Keratinocyte (primary cell): ENCODE data around the gene CDRT4. TPM values are rescaled to one million over a fixed set of nuclear protein-coding genes. Genes with fewer than 3 reads are reported as not detected.
A peak's percentile ranks its signal among the peaks of the same experiment; 100 is the strongest.

ENCODE experiments used
- DNase-seq: peaks from one replicate; pipeline ENCODE4 v3.0.0-alpha.2; 2011; ENCODE audit warnings: low read depth, missing footprints, low spot score
- FAIRE-seq: peaks from 2 replicates; lab custom pipeline; 2011; peaks lifted over from hg19 to GRCh38; lab: Jason Lieb, UNC
- H2AFZ ChIP-seq: 2 replicates; pipeline ENCODE4 v1.6.0; 2012; ENCODE audit warnings: low read length, control low read depth, inconsistent platforms; ENCODE audit not compliant: control insufficient read depth
- H3K27ac ChIP-seq: 2 replicates; pipeline ENCODE4 v1.5.1; 2011; ENCODE audit warnings: low read length; ENCODE audit not compliant: control insufficient read depth, insufficient read depth
- H3K27me3 ChIP-seq: 3 replicates; pipeline ENCODE4 v1.6.0; 2011; ENCODE audit warnings: low read length; ENCODE audit not compliant: control insufficient read depth, insufficient read depth; ENCODE audit errors: extremely low read depth
- H3K36me3 ChIP-seq, 2 experiments: 2 replicates in 1 of 2; 3 replicates in 1 of 2; pipeline ENCODE4 v1.5.1; 2011; ENCODE audit warnings: low read length in 2 of 2, mild to moderate bottlenecking in 1 of 2; ENCODE audit not compliant: control insufficient read depth in 2 of 2, insufficient read depth in 2 of 2; ENCODE audit errors: extremely low read depth in 1 of 2
- H3K4me1 ChIP-seq: 3 replicates; pipeline ENCODE4 v1.5.1; 2011; ENCODE audit warnings: low read length; ENCODE audit not compliant: control insufficient read depth, insufficient read depth; ENCODE audit errors: extremely low read depth
- H3K4me2 ChIP-seq: 3 replicates; pipeline ENCODE4 v1.6.0; 2011; ENCODE audit warnings: low read depth, low read length; ENCODE audit not compliant: control insufficient read depth, insufficient read depth; ENCODE audit errors: extremely low read depth
- H3K4me3 ChIP-seq, 3 experiments: fragments of 200-600 bp in 1 of 3; sonication (generic) in 1 of 3; 2 replicates in 2 of 3; 3 replicates in 1 of 3; pipeline ENCODE4 v1.5.1; 2011 to 2016; ENCODE audit warnings: low read length in 3 of 3, mild to moderate bottlenecking in 3 of 3, control low read depth in 2 of 3, inconsistent platforms in 1 of 3, low read depth in 1 of 3, mixed read lengths in 1 of 3, mixed run types in 1 of 3, moderate library complexity in 1 of 3; ENCODE audit not compliant: control insufficient read depth in 2 of 3, insufficient read depth in 2 of 3; ENCODE audit errors: extremely low read depth in 1 of 3
- H3K79me2 ChIP-seq: 2 replicates; pipeline ENCODE4 v1.6.0; 2012; ENCODE audit warnings: low read length; ENCODE audit not compliant: control insufficient read depth, insufficient read depth
- H3K9ac ChIP-seq: 3 replicates; pipeline ENCODE4 v1.6.0; 2011; ENCODE audit warnings: low read length; ENCODE audit not compliant: control insufficient read depth, insufficient read depth; ENCODE audit errors: extremely low read depth
- H3K9me1 ChIP-seq: 3 replicates; pipeline ENCODE4 v1.6.0; 2011; ENCODE audit warnings: low read length; ENCODE audit not compliant: control insufficient read depth, insufficient read depth; ENCODE audit errors: extremely low read depth
- H3K9me3 ChIP-seq: 2 replicates; pipeline ENCODE4 v1.5.1; 2012; ENCODE audit warnings: low read depth, low read length; ENCODE audit not compliant: control insufficient read depth
- H4K20me1 ChIP-seq: 3 replicates; pipeline ENCODE4 v1.6.0; 2011; ENCODE audit warnings: low read length; ENCODE audit not compliant: control insufficient read depth, insufficient read depth; ENCODE audit errors: extremely low read depth
- EZH2 ChIP-seq: IDR thresholded peaks from one replicate; pipeline ENCODE4 v1.6.1; 2012; ENCODE audit warnings: inconsistent platforms, mild to moderate bottlenecking, low read length, moderate library complexity
- dilution Hi-C: fragments of 300-500 bp; cut with MboI; formaldehyde crosslinking; loops from one replicate; pipeline ENCODE4 v1.7.0; 2020; ENCODE audit warnings: low sequenced_read_pairs; ENCODE audit not compliant: extremely low pct_ligation_motif_present
- polyA plus RNA-seq, 5 experiments: library from polyadenylated mRNA; depleted of rRNA in 3 of 5; stranded (reverse) in 3 of 5; stranded (forward) in 1 of 5; unstranded in 1 of 5; fragments of >200 nt; gene quantifications; 1 replicate in 1 of 5; 2 replicates in 3 of 5; 3 replicates in 1 of 5; pipeline versions ENCODE4 v1.2.1 to v1.2.3, GENCODE V29; 2011 to 2012; ENCODE audit warnings: missing spikeins in 2 of 5, low read depth in 1 of 5, low replicate concordance in 1 of 5
- TF ChIP-seq, protein P1 (sequence below), 3 experiments: IDR thresholded peaks in 1 of 3; conservative IDR thresholded peaks in 1 of 3; optimal IDR thresholded peaks in 1 of 3; 2 replicates in 2 of 3; 3 replicates in 1 of 3; pipeline versions ENCODE3 to v1.5.1; 2011; ENCODE audit warnings: low read length in 3 of 3, mild to moderate bottlenecking in 3 of 3, moderate library complexity in 2 of 3, control low read depth in 1 of 3, inconsistent platforms in 1 of 3; ENCODE audit not compliant: insufficient read depth in 2 of 3; ENCODE audit errors: extremely low read depth in 1 of 3

CDRT4 gene
- polyA plus RNA-seq, 1 donor (not counting 4 experiments of a cell fraction or from before 2014, with no cell fraction given), result 0.93 TPM

DNA sequence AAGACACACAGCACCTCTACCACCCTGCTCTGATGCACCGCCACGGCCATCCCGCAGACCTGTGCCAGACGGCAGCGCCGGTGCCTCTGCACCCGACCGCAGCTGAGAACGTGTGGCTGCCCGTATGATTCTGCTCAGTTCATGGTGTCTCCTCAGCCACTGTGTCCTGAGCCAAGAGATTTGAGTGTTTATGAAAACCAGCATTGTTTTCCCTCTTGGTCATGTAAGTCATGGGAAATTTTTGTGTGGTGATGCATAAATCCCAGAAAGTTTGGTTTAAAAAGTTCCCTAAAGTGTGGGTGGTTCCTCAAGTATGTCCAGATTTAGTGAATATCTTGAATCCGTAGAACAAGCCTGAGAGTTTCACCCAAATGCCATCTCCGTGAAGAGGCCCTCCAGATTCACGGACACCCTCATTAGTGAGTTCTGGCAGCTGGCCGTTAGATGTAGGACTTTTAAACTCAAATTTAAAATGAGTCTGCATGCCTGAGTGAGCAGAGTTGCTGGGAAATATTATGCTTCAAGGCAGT lies 57.6 kb downstream of the CDRT4 start:
- Histone ChIP-seq H3K27me3 (no peaks in the 10 kb centered on the region), H4K20me1 (no peaks in the 10 kb centered on the region), H3K4me1 (peaks cover 18% of the 10 kb centered on the region), H3K79me2 (no peaks in the 10 kb centered on the region), H3K9me1 (no peaks in the 10 kb centered on the region), H3K9ac (peak overlapping the region; percentile 2), H3K9me3 (no peaks in the 10 kb centered on the region), H3K4me3 (no peak overlapping the region), H3K36me3 (no peaks in the 10 kb centered on the region), H3K27ac (peak overlapping the region; percentile 63), H3K4me2 (peak overlapping the region; percentile 43), H2AFZ (no peak overlapping the region)
- TF ChIP-seq EZH2, result no peak
- TF ChIP-seq, protein P1, sequence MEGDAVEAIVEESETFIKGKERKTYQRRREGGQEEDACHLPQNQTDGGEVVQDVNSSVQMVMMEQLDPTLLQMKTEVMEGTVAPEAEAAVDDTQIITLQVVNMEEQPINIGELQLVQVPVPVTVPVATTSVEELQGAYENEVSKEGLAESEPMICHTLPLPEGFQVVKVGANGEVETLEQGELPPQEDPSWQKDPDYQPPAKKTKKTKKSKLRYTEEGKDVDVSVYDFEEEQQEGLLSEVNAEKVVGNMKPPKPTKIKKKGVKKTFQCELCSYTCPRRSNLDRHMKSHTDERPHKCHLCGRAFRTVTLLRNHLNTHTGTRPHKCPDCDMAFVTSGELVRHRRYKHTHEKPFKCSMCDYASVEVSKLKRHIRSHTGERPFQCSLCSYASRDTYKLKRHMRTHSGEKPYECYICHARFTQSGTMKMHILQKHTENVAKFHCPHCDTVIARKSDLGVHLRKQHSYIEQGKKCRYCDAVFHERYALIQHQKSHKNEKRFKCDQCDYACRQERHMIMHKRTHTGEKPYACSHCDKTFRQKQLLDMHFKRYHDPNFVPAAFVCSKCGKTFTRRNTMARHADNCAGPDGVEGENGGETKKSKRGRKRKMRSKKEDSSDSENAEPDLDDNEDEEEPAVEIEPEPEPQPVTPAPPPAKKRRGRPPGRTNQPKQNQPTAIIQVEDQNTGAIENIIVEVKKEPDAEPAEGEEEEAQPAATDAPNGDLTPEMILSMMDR (optimal IDR thresholded peaks at IDR 0.05 in 1 of 3, IDR thresholded peaks at IDR 0.05 in 1 of 3, conservative IDR thresholded peaks at IDR 0.05 in 1 of 3; ENCODE audit: extremely low read depth in 1 of 3, insufficient read depth in 2 of 3, low read length in 3 of 3), result no peak
- DNase-seq, result peak; percentile 69
- FAIRE-seq, result peak; percentile 95
- dilution Hi-C loops, result no loop called here

DNA sequence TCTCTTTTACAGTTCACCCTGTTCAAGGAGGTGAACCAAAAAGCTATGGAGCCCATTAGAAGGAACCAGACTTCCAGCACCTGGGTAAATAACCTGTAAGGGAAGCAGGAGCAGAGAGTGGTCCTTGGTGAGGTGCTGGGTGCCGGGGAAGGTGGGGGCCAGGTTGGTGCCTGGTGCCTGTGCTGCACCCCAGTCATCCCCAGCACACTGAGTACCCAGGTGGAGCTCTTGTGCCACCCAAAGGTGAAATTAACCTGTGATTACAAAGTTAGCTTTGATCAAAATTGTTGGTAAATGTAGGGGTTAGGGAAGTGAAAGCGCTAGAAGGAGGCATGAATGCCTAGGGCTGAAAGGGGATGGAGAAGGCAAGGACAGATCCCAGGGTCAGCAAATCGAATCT lies 58.6 kb downstream of the CDRT4 start:
- Histone ChIP-seq H3K79me2 (no peaks in the 10 kb centered on the region), H2AFZ (no peak overlapping the region), H3K27ac (peak overlapping the region; percentile 63), H3K4me1 (peaks cover 18% of the 10 kb centered on the region), H3K9me3 (no peaks in the 10 kb centered on the region), H3K27me3 (no peaks in the 10 kb centered on the region), H3K9me1 (no peaks in the 10 kb centered on the region), H3K4me3 (no peak overlapping the region), H4K20me1 (no peaks in the 10 kb centered on the region), H3K4me2 (peak overlapping the region; percentile 43), H3K36me3 (no peaks in the 10 kb centered on the region), H3K9ac (no peak overlapping the region)
- no peak for TF ChIP-seq EZH2
- TF ChIP-seq, protein P1 (optimal IDR thresholded peaks at IDR 0.05 in 1 of 3, IDR thresholded peaks at IDR 0.05 in 1 of 3, conservative IDR thresholded peaks at IDR 0.05 in 1 of 3; ENCODE audit: extremely low read depth in 1 of 3, insufficient read depth in 2 of 3, low read length in 3 of 3), result peak; percentile 16 to 58 (median 19)
- FAIRE-seq, result no peak
- DNase-seq, result no peak
- dilution Hi-C loops, result no loop called here
